Fibroblast of lung (primary cell): ENCODE results near the gene SIK3. TPM values are rescaled to one million over a fixed set of nuclear protein-coding genes. Genes with fewer than 3 reads are reported as not detected.

Source experiments
- DNase-seq, 2 donors: peaks; one replicate each; pipeline versions ENCODE4 v3.0.0 to v3.0.0-alpha.2; 2010; ENCODE audit warnings: low read depth in 2 of 2
- H2AFZ ChIP-seq: 2 replicates; pipeline ENCODE4 v1.5.1; 2012; ENCODE audit warnings: low read length, control low read depth, inconsistent platforms
- H3K27ac ChIP-seq: 2 replicates; pipeline ENCODE4 v1.5.1; 2011; ENCODE audit warnings: low read length, control low read depth; ENCODE audit not compliant: insufficient read depth
- H3K27me3 ChIP-seq: 2 replicates; pipeline ENCODE4 v1.5.1; 2011; ENCODE audit warnings: mild to moderate bottlenecking, low read length; ENCODE audit not compliant: control insufficient read depth, insufficient read depth
- H3K36me3 ChIP-seq: 2 replicates; pipeline ENCODE4 v1.5.1; 2011; ENCODE audit warnings: low read length; ENCODE audit not compliant: control insufficient read depth, insufficient read depth
- H3K4me1 ChIP-seq: 2 replicates; pipeline ENCODE4 v1.5.1; 2011; ENCODE audit warnings: low read length; ENCODE audit not compliant: control insufficient read depth, insufficient read depth; ENCODE audit errors: extremely low read depth
- H3K4me2 ChIP-seq: 2 replicates; pipeline ENCODE4 v1.5.1; 2011; ENCODE audit warnings: low read length, control low read depth; ENCODE audit not compliant: insufficient read depth; ENCODE audit errors: extremely low read depth
- H3K4me3 ChIP-seq, 4 experiments: fragments of 200-600 bp in 1 of 4; sonication (generic) in 1 of 4; replicated peaks in 1 of 4; 2 replicates each; pipeline ENCODE4 v1.5.1; 2011 to 2016; ENCODE audit warnings: low read length in 4 of 4, low read depth in 3 of 4, mild to moderate bottlenecking in 3 of 4, control low read depth in 2 of 4, inconsistent platforms in 1 of 4, mixed read lengths in 1 of 4; ENCODE audit not compliant: insufficient read depth in 1 of 4; ENCODE audit errors: control extremely low read depth in 1 of 4
- H3K79me2 ChIP-seq: 2 replicates; pipeline ENCODE4 v1.5.1; 2012; ENCODE audit warnings: mild to moderate bottlenecking, low read length, inconsistent platforms; ENCODE audit not compliant: control insufficient read depth, insufficient read depth
- H3K9ac ChIP-seq: 2 replicates; pipeline ENCODE4 v1.5.1; 2011; ENCODE audit warnings: mild to moderate bottlenecking, low read length, control low read depth; ENCODE audit not compliant: insufficient read depth
- H3K9me3 ChIP-seq: 2 replicates; pipeline ENCODE4 v1.5.1; 2012; ENCODE audit warnings: low read depth, low read length; ENCODE audit not compliant: control insufficient read depth, insufficient read depth
- H4K20me1 ChIP-seq: 2 replicates; pipeline ENCODE4 v1.5.1; 2011; ENCODE audit warnings: low read length; ENCODE audit not compliant: control insufficient read depth, insufficient read depth; ENCODE audit errors: extremely low read depth
- CTCF ChIP-seq, 2 donors: IDR thresholded peaks in 1 of 2; conservative IDR thresholded peaks in 1 of 2; 1 replicate in 1 of 2; 2 replicates in 1 of 2; pipeline ENCODE4 v1.5.1; 2011 to 2012; ENCODE audit warnings: low read length in 2 of 2, control low read depth in 1 of 2, inconsistent platforms in 1 of 2, low read depth in 1 of 2, mild to moderate bottlenecking in 1 of 2
- EZH2 ChIP-seq: IDR thresholded peaks from 2 replicates; pipeline ENCODE4 v1.5.1; 2012; ENCODE audit warnings: low read length, control low read depth, mild to moderate bottlenecking; ENCODE audit errors: missing control alignments
- polyA plus RNA-seq, 2 donors: library from polyadenylated mRNA; depleted of rRNA in 1 of 2; stranded (reverse) in 1 of 2; unstranded in 1 of 2; fragments of >200 nt; gene quantifications; 2 replicates each; pipeline ENCODE4 v1.2.1, GENCODE V29; 2011 to 2012; ENCODE audit warnings: missing spikeins in 1 of 2
- total RNA-seq: library from RNA; depleted of rRNA; stranded (reverse); fragments of >200 nt; gene quantifications from 2 replicates; pipeline ENCODE4 v1.2.1, GENCODE V29; 2014

SIK3 gene
- total and polyA plus RNA-seq, 2 donors (not counting 1 experiment from before 2014, with no cell fraction given), result 7.1 to 22.8 TPM

- no peak overlapping the region for H2AFZ ChIP-seq
- no peaks in the 10 kb centered on the region for H3K36me3 ChIP-seq
- no peaks in the 10 kb centered on the region for H3K27me3 ChIP-seq
- no peak for DNase-seq
- no peaks in the 10 kb centered on the region for H3K79me2 ChIP-seq
- H3K9me3 ChIP-seq, result no peaks in the 10 kb centered on the region
- no peaks in the 10 kb centered on the region for H3K4me1 ChIP-seq
- no peak overlapping the region for H3K27ac ChIP-seq
- TF ChIP-seq CTCF (conservative IDR thresholded peaks at IDR 0.05 in 1 of 2, IDR thresholded peaks at IDR 0.05 in 1 of 2; ENCODE audit: low read depth in 1 of 2, low read length in 2 of 2) (no peak), EZH2 (no peak)
- H3K4me2 ChIP-seq, result no peak overlapping the region
- no peaks in the 10 kb centered on the region for H4K20me1 ChIP-seq
- no peak overlapping the region for H3K9ac ChIP-seq
- H3K4me3 ChIP-seq, result no peak overlapping the region
Measured at GRCh38 chr11:116828632-116829524, 269.4 kb downstream of the SIK3 start.

DNA sequence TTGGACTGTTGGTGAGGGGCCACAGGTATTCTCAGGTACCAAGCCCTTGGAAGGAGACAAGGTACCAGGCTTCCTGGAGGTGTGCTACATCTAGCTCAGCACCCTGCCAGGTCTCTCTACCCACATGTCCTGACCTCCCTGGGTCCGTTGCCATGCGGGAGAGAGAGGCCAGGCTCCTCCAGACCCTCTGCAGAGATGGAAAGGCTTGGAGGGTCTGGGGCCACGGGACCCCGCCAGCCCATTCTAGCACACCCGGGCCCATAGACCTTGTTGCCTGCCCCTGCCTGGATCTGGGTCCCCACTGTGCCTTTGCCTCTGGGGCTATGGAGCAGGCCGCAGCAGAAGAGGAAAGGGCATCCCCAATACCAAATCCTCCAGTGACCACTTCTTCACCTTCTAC lies 270.8 kb downstream of the SIK3 start:
- H3K4me1 ChIP-seq, result no peaks in the 10 kb centered on the region
- H3K9ac ChIP-seq, result no peak overlapping the region
- no peak overlapping the region for H3K4me2 ChIP-seq

More for the DNA sequence above, 270.8 kb downstream of the SIK3 start:
- no peaks in the 10 kb centered on the region for H4K20me1 ChIP-seq
- no peaks in the 10 kb centered on the region for H3K36me3 ChIP-seq
- TF ChIP-seq EZH2, result no peak
- TF ChIP-seq CTCF (conservative IDR thresholded peaks at IDR 0.05 in 1 of 2, IDR thresholded peaks at IDR 0.05 in 1 of 2; ENCODE audit: low read depth in 1 of 2, low read length in 2 of 2), result no peak
- H3K27me3 ChIP-seq, result peaks cover 2% of the 10 kb centered on the region
- no peaks in the 10 kb centered on the region for H3K9me3 ChIP-seq
- H2AFZ ChIP-seq, result no peak overlapping the region
- H3K27ac ChIP-seq, result no peak overlapping the region
- no peak overlapping the region for H3K4me3 ChIP-seq
- H3K79me2 ChIP-seq, result no peaks in the 10 kb centered on the region
- DNase-seq, result no peak
